Dendritic cell treated with granulocyte-macrophage colony-stimulating factor and Interleukin-4, amounts not matched to agents 40 ng/mL and 50 ng/mL, for 4 days (primary cell): ENCODE results near the gene LRSAM1.

Experiments used
- H3K27ac Mint-ChIP-seq: one replicate; pipeline ENCODE4 v1.8.0; 2022; ENCODE audit warnings: mild to moderate bottlenecking, mixed read lengths
- H3K27me3 Mint-ChIP-seq: one replicate; pipeline ENCODE4 v1.8.0; 2022; ENCODE audit warnings: mild to moderate bottlenecking, mixed read lengths
- H3K36me3 Mint-ChIP-seq: one replicate; pipeline ENCODE4 v1.8.0; 2022; ENCODE audit warnings: low read depth, mixed read lengths
- H3K4me1 Mint-ChIP-seq: one replicate; pipeline ENCODE4 v1.8.0; 2022; ENCODE audit warnings: low read depth, mixed read lengths
- H3K4me3 Mint-ChIP-seq: one replicate; pipeline ENCODE4 v1.8.0; 2022; ENCODE audit warnings: mild to moderate bottlenecking, moderate library complexity, mixed read lengths
- H3K9me3 Mint-ChIP-seq: one replicate; pipeline ENCODE4 v1.8.0; 2022; ENCODE audit warnings: mixed read lengths
- intact Hi-C: fragments of 100-400 bp; cut with micrococcal nuclease; formaldehyde crosslinking; loops from one replicate; pipeline ENCODE4 v1.15.0; 2022

The LRSAM1 gene

GRCh38 chr9:127502706-127503378, 51.5 kb downstream of the LRSAM1 start:
- Mint-ChIP-seq H3K27ac (no peak overlapping the region), H3K36me3 (peaks cover 100% of the 10 kb centered on the region), H3K4me1 (peaks cover 2% of the 10 kb centered on the region), H3K27me3 (no peaks in the 10 kb centered on the region), H3K9me3 (no peaks in the 10 kb centered on the region), H3K4me3 (no peak overlapping the region)
- intact Hi-C loops, result no loop called here

- Mint-ChIP-seq H3K9me3 (no peaks in the 10 kb centered on the region), H3K27me3 (no peaks in the 10 kb centered on the region), H3K4me3 (no peak overlapping the region), H3K36me3 (peaks cover 100% of the 10 kb centered on the region), H3K27ac (no peak overlapping the region), H3K4me1 (no peaks in the 10 kb centered on the region)
- intact Hi-C loops, result no loop called here
Measured at GRCh38 chr9:127503379-127503921, 52.1 kb downstream of the LRSAM1 start.

- Mint-ChIP-seq H3K27me3 (no peaks in the 10 kb centered on the region), H3K4me1 (no peaks in the 10 kb centered on the region), H3K9me3 (no peaks in the 10 kb centered on the region), H3K36me3 (peaks cover 100% of the 10 kb centered on the region), H3K4me3 (no peak overlapping the region), H3K27ac (no peak overlapping the region)
- intact Hi-C loops, result loop anchor here (1.0 kb wide), 1 partner anchor 82 kb away; no protein-coding TSS in a partner anchor
Measured at GRCh38 chr9:127503947-127504886, 52.9 kb downstream of the LRSAM1 start.

- Mint-ChIP-seq H3K4me1 (no peaks in the 10 kb centered on the region), H3K36me3 (peaks cover 100% of the 10 kb centered on the region), H3K9me3 (no peaks in the 10 kb centered on the region), H3K27ac (no peak overlapping the region), H3K27me3 (no peaks in the 10 kb centered on the region), H3K4me3 (no peak overlapping the region)
- intact Hi-C loops, result loop anchor here (1.0 kb wide), 1 partner anchor 81 kb away; no protein-coding TSS in a partner anchor
Measured at GRCh38 chr9:127504887-127505251, 53.6 kb downstream of the LRSAM1 start.

GRCh38 chr9:127505396-127506116, 54.2 kb downstream of the LRSAM1 start:
- Mint-ChIP-seq H3K4me1 (no peaks in the 10 kb centered on the region), H3K4me3 (no peak overlapping the region), H3K27me3 (no peaks in the 10 kb centered on the region), H3K36me3 (peaks cover 98% of the 10 kb centered on the region), H3K27ac (no peak overlapping the region), H3K9me3 (no peaks in the 10 kb centered on the region)
- intact Hi-C loops, result no loop called here

GRCh38 chr9:127506117-127506813, 55.0 kb downstream of the LRSAM1 start:
- Mint-ChIP-seq H3K27ac (no peak overlapping the region), H3K36me3 (peaks cover 97% of the 10 kb centered on the region), H3K9me3 (no peaks in the 10 kb centered on the region), H3K4me1 (no peaks in the 10 kb centered on the region), H3K4me3 (no peak overlapping the region), H3K27me3 (no peaks in the 10 kb centered on the region)
- intact Hi-C loops, result no loop called here

GRCh38 chr9:127506814-127507750, 55.8 kb downstream of the LRSAM1 start:
- no peaks in the 10 kb centered on the region for H3K27me3 Mint-ChIP-seq
- intact Hi-C loops, result no loop called here
- H3K9me3 Mint-ChIP-seq, result no peaks in the 10 kb centered on the region
- peaks cover 97% of the 10 kb centered on the region for H3K36me3 Mint-ChIP-seq
- H3K27ac Mint-ChIP-seq, result no peak overlapping the region
- H3K4me1 Mint-ChIP-seq, result no peaks in the 10 kb centered on the region
- no peak overlapping the region for H3K4me3 Mint-ChIP-seq

- H3K27ac Mint-ChIP-seq, result no peak overlapping the region
- no peaks in the 10 kb centered on the region for H3K4me1 Mint-ChIP-seq
- no peaks in the 10 kb centered on the region for H3K9me3 Mint-ChIP-seq
- intact Hi-C loops, result no loop called here
- H3K4me3 Mint-ChIP-seq, result no peak overlapping the region
- peaks cover 97% of the 10 kb centered on the region for H3K36me3 Mint-ChIP-seq
- no peaks in the 10 kb centered on the region for H3K27me3 Mint-ChIP-seq
Measured at GRCh38 chr9:127507751-127508648, 56.7 kb downstream of the LRSAM1 start.

- Mint-ChIP-seq H3K4me1 (no peaks in the 10 kb centered on the region), H3K27me3 (no peaks in the 10 kb centered on the region), H3K27ac (no peak overlapping the region), H3K4me3 (no peak overlapping the region), H3K9me3 (no peaks in the 10 kb centered on the region), H3K36me3 (peaks cover 97% of the 10 kb centered on the region)
- intact Hi-C loops, result no loop called here
Measured at GRCh38 chr9:127508901-127509260, 57.6 kb downstream of the LRSAM1 start.

GRCh38 chr9:127509261-127509954, 58.1 kb downstream of the LRSAM1 start:
- Mint-ChIP-seq H3K36me3 (peaks cover 97% of the 10 kb centered on the region), H3K27me3 (no peaks in the 10 kb centered on the region), H3K4me1 (no peaks in the 10 kb centered on the region), H3K27ac (no peak overlapping the region), H3K9me3 (no peaks in the 10 kb centered on the region), H3K4me3 (no peak overlapping the region)
- intact Hi-C loops, result no loop called here

GRCh38 chr9:127509955-127510299, 58.6 kb downstream of the LRSAM1 start:
- H3K27ac Mint-ChIP-seq, result no peak overlapping the region
- no peaks in the 10 kb centered on the region for H3K27me3 Mint-ChIP-seq
- H3K4me3 Mint-ChIP-seq, result no peak overlapping the region
- H3K36me3 Mint-ChIP-seq, result peaks cover 97% of the 10 kb centered on the region
- intact Hi-C loops, result no loop called here
- H3K4me1 Mint-ChIP-seq, result no peaks in the 10 kb centered on the region
- H3K9me3 Mint-ChIP-seq, result no peaks in the 10 kb centered on the region
